ENCODE results near the gene RER1.

Gene RER1

GRCh38 chr1:2409745-2410144 lies 18.1 kb downstream of the RER1 start:
- DNase-seq: no peak

GRCh38 chr1:2411801-2412394 lies 20.3 kb downstream of the RER1 start:
- no peak for DNase-seq

GRCh38 chr1:2412395-2412772 lies 20.7 kb downstream of the RER1 start, which contains the start of gene PEX10:
Gene PEX10 (minus strand): TSS chr1:2412564. CDS start chr1:2412502, 62 bp downstream.
- DNase-seq: peak; percentile 97

- DNase-seq: peak; percentile 28
Measured at GRCh38 chr1:2412773-2413494, 21.3 kb downstream of the RER1 start.

- DNase-seq: peak; percentile 67
Measured at GRCh38 chr1:2413495-2414296, 22.1 kb downstream of the RER1 start.

GRCh38 chr1:2414297-2414958 lies 22.8 kb downstream of the RER1 start:
- peak; percentile 80 for DNase-seq

GRCh38 chr1:2415337-2415736 lies 23.7 kb downstream of the RER1 start:
- DNase-seq: no peak

- DNase-seq: no peak
Measured at GRCh38 chr1:2415801-2416208, 24.2 kb downstream of the RER1 start.

GRCh38 chr1:2416403-2416802 lies 24.8 kb downstream of the RER1 start:
- no peak for DNase-seq

GRCh38 chr1:2417083-2417832 lies 25.6 kb downstream of the RER1 start:
- DNase-seq: no peak

GRCh38 chr1:2417833-2418225 lies 26.2 kb downstream of the RER1 start:
- no peak for DNase-seq

GRCh38 chr1:2418791-2419320 lies 27.2 kb downstream of the RER1 start:
- DNase-seq: no peak

- DNase-seq: no peak
Measured at GRCh38 chr1:2419416-2419815, 27.8 kb downstream of the RER1 start.

GRCh38 chr1:2422523-2422922 lies 30.9 kb downstream of the RER1 start:
- DNase-seq: no peak

- no peak for DNase-seq
Measured at GRCh38 chr1:2425892-2426291, 34.3 kb downstream of the RER1 start.

GRCh38 chr1:2426540-2426939 lies 34.9 kb downstream of the RER1 start:
- no peak for DNase-seq

GRCh38 chr1:2427051-2427450 lies 35.4 kb downstream of the RER1 start:
- no peak for DNase-seq

GRCh38 chr1:2427976-2428375 lies 36.3 kb downstream of the RER1 start:
- no peak for DNase-seq

GRCh38 chr1:2428490-2428889 lies 36.8 kb downstream of the RER1 start:
- no peak for DNase-seq

GRCh38 chr1:2429780-2430591 lies 38.3 kb downstream of the RER1 start:
- DNase-seq: peak; percentile 6

GRCh38 chr1:2430592-2430973 lies 38.9 kb downstream of the RER1 start:
- no peak for DNase-seq

All from OCI-M1 (cell line).